GM21526 (cell line): ENCODE results near the gene CCDC196.
"Not testable (repeated sequence)": the region's sequence is repeated elsewhere in the genome, so short reads cannot be mapped to it uniquely, and the experiment has no call there.

ENCODE experiments used
- ATAC-seq: cut with Tn5 transposase; IDR thresholded peaks from one replicate; pipeline ENCODE4 v1.9.1; 2021; ENCODE audit warnings: moderate library complexity; ENCODE audit not compliant: unreplicated experiment, low FRiP score

Gene CCDC196

DNA sequence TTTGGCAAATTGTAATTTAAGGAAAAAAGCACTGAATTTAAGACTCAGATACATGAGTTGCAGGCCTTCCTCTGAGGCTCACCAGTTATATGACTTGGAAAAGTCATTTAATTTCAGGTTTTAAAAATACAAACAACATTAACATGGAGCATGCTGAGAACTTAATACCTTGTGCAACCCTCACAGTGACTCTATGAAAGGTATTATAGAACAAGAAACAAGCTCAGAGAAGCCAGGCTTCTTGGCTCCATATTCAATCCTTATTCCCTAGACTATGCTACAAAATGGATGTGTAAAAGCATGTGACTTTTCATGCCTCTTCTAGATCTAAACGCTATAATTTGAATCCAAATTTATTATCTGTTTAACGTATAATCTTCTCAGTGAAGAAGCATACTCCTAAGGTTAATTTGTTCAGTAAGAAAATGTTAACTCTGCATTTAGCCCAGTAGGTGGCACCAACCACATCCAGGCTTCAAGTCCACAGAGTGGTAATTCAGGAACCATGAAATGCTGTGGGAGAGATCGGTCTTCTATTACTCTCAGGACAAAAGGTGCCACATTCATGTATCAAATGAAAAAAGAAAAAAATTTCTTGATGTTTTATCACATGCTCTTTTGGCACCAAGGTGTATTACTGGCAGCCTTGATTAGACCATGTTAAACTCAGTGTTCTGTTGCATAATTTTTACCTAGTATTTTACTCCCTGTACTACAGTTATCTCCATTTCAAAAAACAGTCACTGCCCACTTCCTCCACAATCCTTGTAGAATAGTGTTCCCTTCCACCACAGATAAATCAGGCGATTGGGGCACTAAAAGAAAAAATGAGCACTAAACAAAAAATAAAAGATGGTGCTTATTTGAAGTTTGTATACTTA, 9.3 kb downstream of the CCDC196 start:
- peak; percentile 63 for ATAC-seq

DNA sequence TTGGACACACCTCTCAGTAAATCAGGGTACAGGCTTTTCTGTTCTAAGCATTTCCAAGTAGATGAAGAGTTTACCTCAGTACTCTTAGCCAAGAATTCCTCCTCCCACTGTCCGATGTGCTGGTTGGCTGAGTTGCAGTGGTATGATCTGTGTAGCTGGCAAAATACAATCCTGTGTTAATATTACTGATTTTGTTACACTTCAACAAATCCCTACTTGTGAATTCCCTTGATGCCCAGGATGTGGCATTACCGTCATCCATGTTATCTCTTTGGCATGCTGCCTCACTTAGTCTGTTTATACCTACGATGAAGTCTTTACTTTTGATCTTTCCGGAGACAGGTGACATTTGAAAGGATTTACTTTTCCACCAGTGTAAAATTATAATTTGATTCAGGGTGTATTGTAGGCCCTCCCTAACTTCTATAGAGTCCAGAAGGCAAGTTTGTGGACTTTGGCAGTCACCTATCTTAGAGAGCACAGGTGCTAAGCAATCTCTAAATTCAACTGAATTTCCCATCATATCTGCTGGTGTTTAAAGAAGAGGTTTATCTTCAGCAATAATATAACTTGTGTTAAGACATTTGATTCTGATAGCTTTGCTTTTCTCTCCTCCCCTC, 10.1 kb downstream of the CCDC196 start:
- no peak for ATAC-seq

DNA sequence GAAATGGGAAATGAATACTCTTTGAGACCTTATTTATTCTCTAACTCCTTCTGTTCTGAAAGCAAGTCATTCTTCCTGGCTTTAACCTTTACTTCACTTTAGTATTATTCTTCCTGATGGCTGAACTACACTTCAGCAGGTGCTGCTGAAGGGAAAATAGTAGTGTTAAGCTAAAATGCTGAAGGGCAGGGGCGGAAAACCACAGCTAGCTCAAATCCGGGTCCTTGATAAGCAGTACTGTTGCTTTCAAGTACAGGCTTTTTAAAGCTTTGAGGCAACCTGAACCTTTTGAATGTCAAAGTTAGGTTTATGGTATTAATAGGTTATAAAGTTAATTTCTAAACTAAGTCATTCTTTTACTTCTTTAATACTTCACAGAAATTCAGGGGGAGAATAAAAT, 10.7 kb downstream of the CCDC196 start:
- no peak for ATAC-seq

DNA sequence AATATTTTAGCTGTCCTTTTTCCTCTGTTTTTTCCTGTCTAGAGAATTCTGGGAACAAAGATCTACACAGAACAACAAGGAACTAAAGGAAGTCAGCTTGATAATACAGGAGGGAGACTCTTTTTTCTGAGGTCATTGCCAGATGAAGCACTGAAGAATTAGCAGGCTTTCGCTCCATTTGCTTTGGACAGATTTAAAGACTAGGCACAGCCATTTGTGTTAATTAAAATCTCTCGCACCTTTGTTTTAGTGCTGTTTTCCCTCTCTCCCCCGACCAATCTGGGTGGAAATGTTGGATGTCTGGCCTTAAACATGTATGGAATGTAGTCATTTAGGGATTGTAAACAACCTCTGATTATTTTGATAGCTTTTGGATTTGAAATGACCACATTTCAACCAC, 12.1 kb downstream of the CCDC196 start:
- ATAC-seq = no peak

DNA sequence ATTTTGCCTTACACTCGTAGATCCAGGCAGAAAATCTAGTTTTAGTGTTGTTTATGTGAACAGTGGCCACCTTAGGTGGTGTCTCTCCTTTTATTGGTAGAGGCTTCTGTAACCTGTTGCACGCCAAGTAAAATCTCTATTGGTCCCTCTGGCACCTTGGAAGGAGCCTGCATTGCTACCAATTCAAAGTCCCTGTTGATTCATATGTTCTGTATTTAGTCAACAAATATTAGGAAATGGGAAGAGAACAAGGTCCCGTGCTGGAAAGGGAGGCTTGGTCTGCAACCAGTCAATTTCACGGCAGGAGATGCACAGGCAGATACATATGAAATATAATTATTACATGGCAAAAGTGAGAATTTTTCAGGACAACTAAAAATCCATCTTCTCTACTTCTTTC, 15.4 kb downstream of the CCDC196 start:
- no peak for ATAC-seq

DNA sequence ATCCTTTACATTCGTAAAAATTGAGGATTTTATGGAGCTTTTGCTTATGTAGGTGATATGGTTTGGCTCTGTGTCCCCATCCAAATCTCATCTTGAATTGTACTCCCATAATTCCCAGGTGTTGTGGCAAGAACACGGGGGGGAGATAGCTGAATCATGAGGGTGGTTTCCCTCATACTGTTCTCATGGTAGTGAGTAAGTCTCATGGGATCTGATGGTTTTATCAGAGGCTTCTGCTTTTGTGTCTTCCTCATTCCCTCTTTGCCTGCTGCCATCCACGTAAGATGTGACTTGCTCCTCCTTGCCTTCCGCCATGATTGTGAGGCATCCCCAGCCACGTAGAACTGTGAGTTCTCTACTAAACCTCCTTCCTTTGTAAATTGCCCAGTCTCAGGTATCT, 16.7 kb downstream of the CCDC196 start:
- not testable (repeated sequence) for ATAC-seq

- no peak for ATAC-seq
Measured at GRCh38 chr14:66503532-66503931, 17.4 kb downstream of the CCDC196 start.

GRCh38 chr14:66507181-66507721, 21.1 kb downstream of the CCDC196 start:
- ATAC-seq = peak; percentile 14

DNA sequence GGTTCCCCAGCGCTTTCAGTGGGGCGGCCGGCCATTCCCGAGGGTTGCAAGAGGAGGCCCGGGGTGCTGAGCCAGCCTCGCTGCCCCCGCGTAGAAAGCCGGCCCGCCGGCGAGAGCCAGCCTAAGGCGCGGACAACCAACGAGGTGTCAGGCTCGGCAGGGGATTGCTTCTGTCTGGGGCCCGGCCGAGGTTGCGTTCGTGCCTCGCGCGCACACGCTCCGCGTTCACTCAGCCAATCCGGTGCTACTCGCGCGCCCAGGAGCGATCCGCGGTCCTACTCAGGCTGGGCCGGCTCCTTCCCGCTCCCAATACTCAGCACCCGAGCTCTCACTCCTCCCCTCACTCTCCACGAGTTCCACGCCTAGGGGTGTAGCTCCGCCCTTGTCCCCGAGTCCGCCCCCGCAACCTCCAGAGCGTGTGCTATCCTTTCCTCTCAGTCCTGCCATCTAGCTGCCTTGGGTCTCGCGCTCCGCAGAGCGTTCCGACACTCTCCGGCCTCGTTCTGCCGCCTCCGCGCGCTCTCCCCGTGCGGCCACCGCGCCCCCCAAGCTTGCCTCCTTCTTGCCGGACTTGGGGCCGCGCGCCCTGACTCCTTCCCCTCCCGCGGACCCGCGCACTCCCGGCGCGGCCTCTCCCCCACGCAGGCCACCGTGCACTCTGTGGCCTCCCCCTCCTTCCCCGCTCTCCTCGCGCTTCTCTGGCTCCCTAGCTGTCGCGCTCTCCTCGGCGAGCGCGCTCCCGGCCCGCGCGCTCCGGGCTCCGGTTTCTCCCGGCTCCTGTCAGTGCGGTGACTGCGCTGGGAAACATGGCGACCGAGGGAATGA, 21.8 kb downstream of the CCDC196 start, which contains the start of gene GPHN:
Gene GPHN (plus strand): TSS at position 426 of the 825 bp plus-strand sequence.
- peak; percentile 80 for ATAC-seq

- ATAC-seq = peak; percentile 5
Measured at GRCh38 chr14:66508547-66508845, 22.3 kb downstream of the CCDC196 start.

DNA sequence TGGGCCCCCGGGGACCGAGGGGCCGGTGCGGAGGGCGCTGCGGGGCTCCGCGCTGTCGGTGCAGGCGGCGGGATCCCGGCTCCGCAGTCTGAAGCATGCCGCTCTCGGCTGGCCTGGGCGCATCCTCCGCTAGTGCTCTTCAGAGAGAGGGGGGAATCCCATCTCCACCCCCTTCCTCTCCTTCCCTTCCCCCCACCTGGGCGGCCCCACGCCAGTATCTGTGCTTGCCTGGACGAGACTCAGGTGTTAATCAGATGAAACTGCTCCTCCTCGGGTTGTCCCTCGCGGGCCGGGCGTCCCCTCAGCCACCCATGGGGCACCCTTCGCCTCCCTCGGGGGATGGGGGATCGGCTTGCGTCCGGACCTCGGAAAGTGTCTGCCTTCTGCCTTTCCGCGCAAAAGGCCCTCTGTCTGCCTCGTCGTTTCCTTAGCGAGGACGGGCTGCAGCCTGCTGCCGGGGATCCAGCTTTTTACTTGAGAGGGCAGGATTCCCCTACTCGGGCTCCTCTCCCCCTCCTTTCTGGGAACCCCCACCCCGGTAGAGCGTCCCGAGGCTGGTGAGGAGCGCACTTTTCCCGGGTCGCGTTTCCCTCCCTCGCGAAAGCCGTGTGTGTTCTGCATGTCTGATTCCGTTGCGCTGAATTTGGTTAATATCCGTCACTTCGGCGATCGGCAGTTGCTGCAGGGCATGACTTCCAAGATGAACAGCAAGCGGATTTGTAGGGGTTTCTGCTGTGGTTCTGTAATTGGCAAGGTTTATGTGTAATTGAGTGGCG, 22.9 kb downstream of the CCDC196 start:
- peak; percentile 25 for ATAC-seq

DNA sequence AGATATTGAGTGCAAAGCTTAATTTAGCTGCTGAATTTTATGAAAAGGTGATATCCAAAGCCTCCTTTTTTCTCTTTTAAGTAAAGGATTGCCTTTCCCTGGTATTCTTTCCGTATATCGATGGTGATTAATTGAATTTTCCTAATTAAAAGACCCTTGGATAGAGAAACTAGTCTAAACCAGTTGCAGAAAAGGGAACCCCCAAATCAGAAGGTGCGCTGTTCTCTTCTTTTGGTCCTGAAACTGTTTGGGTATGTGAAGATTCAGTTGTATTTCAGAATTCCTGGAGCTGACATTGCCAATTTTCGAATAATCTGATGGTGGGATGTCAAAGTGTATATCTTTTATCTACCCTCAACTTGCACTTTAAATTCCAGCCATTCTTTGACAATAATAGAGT, 23.7 kb downstream of the CCDC196 start:
- no peak for ATAC-seq

DNA sequence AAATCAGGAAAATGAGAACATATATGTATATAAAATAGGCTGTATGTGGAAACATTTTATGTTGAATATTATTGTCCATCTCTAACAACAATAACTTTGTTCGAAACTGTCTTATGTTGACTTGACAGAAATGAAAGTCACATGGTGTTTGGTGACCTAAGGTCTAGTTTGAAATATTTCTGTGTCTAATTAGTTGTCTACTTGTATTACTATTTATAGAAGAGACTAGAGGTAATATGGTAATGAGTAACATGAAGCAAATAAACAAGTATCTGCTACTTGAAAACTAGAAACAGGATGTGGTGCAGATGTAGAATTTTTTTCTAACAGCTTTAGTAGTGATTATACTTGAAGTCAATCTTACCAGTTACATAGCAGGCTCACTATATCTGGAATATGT, 25.7 kb downstream of the CCDC196 start:
- ATAC-seq = no peak

GRCh38 chr14:66514213-66514612, 28.0 kb downstream of the CCDC196 start:
- ATAC-seq = no peak

DNA sequence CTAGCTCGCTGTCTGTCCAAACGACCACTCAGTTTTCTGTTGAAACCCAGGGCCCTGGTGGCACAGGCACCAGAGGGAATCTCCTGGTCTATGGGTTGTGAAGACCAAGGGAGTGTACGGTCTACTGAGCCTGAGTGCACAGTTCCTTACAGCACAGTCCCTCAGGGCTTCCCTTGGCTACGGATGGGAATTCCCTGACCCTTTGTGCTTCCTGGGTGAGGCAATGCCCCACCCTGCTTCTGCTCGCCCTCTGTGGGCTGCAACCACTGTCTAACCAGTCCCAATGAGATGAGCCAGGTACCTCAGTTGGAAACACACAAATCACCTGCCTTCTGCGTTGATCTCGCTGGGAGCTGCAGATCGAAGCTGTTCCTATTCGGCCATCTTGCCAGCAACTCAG, 44.4 kb downstream of the CCDC196 start:
- no peak for ATAC-seq

- no peak for ATAC-seq
Measured at GRCh38 chr14:66539034-66539433, 52.9 kb downstream of the CCDC196 start.

- no peak for ATAC-seq
Measured at GRCh38 chr14:66540038-66540437, 53.9 kb downstream of the CCDC196 start.

GRCh38 chr14:66541627-66542026, 55.5 kb downstream of the CCDC196 start:
- no peak for ATAC-seq

DNA sequence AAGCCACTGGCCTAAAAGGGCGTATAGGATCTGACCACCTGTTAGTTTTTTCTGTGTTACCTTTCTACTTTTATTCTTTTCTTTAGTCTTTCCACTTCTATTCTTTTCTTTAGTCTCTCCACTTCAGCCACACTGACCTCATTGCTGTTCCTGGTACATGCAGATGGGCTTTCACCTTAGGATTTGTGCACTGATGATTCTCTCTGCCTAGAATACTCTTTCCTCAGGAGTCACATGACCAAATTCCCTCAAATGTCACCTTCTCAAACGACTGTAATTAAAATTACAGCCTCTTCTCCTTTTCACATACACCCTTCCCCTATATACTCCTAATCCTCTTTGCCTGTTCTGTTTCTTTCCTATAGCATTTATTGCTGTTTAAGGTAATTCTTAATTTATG, 57.8 kb downstream of the CCDC196 start:
- no peak for ATAC-seq

DNA sequence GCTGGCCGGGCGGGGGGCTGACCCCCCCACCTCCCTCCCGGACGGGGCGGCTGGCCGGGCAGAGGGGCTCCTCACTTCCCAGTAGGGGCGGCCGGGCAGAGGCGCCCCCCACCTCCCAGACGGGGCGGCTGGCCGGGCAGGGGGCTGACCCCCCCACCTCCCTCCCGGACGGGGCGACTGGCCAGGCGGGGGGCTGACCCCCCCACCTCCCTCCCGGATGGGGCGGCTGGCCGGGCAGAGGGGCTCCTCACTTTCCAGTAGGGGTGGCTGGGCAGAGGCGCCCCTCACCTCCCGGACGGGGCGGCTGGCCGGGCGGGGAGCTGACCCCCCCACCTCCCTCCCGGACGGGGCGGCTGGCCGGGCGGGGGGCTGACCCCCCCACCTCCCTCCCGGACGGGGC, 59.0 kb downstream of the CCDC196 start:
- not testable (repeated sequence) for ATAC-seq
